Cardiac fibroblast (primary cell): ENCODE results near the gene CUTC.

Source experiments
- DNase-seq, 2 donors: peaks; one replicate each; pipeline versions ENCODE4 v3.0.0 to v3.0.0-alpha.2; 2010; ENCODE audit warnings: low read depth in 2 of 2
- H3K4me3 ChIP-seq, 2 donors: replicated peaks in 1 of 2; 1 replicate in 1 of 2; 2 replicates in 1 of 2; pipeline ENCODE4 v1.5.1; 2011; ENCODE audit warnings: low read depth in 2 of 2, low read length in 2 of 2, mild to moderate bottlenecking in 2 of 2, moderate library complexity in 1 of 2
- TF ChIP-seq, protein P1 (sequence below): IDR thresholded peaks from one replicate; pipeline ENCODE4 v1.5.1; 2011; ENCODE audit warnings: low read depth, mild to moderate bottlenecking, low read length, inconsistent platforms

Gene CUTC

DNA sequence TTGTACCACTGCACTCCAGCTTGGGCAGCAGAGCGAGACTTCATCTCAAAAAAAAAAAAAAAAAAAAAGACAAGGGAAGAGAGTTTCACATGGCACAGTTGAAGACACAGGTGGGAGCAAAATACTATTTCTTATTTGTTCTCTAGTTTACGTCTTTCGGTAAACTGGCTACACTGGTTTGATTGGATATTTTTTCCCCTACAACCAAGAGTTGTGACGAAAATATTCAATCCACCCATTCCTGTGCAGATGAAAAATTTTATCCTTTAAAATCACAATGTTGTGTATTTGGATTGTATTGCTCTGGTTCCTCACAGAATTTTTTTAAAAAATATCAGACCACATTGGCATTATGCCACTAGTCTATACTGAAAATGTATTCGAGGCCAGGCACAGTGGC is 35.9 kb downstream of the CUTC start:
- TF ChIP-seq, protein P1, sequence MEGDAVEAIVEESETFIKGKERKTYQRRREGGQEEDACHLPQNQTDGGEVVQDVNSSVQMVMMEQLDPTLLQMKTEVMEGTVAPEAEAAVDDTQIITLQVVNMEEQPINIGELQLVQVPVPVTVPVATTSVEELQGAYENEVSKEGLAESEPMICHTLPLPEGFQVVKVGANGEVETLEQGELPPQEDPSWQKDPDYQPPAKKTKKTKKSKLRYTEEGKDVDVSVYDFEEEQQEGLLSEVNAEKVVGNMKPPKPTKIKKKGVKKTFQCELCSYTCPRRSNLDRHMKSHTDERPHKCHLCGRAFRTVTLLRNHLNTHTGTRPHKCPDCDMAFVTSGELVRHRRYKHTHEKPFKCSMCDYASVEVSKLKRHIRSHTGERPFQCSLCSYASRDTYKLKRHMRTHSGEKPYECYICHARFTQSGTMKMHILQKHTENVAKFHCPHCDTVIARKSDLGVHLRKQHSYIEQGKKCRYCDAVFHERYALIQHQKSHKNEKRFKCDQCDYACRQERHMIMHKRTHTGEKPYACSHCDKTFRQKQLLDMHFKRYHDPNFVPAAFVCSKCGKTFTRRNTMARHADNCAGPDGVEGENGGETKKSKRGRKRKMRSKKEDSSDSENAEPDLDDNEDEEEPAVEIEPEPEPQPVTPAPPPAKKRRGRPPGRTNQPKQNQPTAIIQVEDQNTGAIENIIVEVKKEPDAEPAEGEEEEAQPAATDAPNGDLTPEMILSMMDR = no peak
- no peak for DNase-seq

DNA sequence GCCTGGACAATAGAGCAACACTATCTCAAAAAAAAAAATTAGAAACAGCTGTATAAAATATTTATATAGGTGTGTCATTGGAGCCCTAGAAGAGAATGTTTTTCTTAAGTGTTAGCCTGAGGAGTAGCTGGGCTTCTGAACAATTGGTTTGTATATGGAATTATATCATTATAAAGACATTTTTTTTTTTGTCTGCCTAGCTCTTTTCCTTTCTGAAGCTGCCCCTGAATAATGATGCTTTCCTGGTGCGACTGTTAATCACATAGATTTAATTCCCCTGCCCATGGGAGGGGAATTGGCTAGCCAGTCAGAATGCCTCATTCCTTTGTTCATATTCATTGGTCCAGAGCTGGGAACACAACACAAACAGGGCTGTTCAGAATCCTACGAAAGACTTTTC is 36.5 kb downstream of the CUTC start:
- H3K4me3 ChIP-seq = no peak overlapping the region
- TF ChIP-seq, protein P1 = no peak
- peak in 1 of 2 donors; percentile 39 for DNase-seq

More for the DNA sequence above, 35.9 kb downstream of the CUTC start:
- H3K4me3 ChIP-seq = no peak overlapping the region

DNA sequence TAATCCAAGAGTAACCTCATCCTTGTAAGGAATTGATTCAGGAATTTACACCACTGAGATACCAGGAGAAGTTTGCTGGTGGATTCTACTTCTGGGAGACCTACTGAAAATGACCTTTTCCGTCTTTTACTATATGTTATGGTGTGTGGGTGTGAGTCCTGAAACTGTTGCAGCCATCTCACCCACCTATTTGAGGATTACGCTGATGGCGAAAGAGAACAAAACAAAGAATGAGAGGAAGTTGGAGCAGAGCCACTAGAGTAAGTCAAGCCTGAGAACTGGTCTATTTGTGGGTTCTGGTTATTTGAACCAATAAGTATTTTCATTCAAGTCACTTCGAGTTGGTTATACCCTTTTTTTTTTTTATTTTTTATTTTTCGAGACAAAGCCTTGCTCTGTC is 37.7 kb downstream of the CUTC start:
- H3K4me3 ChIP-seq = no peak overlapping the region
- DNase-seq = no peak
- TF ChIP-seq, protein P1 = no peak

DNA sequence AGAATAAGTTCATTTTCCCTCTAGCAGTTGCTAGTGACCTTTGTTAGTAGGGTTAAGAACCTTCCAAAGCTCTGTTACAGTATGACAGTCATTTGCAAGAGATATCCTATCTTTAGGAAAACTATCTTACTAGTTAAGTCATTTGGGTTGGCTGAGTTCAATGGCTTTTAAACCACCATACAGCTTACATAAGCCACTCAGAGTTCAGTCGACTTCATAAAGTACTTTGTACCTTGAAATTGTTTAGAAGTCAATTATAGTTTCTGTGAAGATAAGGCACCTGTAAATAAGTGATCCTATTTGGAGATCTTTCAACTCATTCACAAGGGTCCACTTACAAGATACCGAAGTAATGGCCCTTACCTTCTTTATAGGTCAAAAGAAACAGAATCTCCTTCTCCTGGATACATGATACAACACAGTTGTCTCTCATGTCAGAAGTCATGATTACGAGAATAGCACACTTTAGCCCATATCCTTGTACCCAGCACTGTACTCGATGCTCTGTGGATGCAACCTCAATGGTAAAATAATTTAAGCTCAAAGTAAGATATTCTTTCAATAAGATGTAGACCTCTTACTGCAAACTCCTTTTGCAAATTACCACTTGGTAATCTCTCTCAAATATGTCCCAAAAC is 38.5 kb downstream of the CUTC start:
- TF ChIP-seq, protein P1 = no peak
- DNase-seq = no peak
- no peak overlapping the region for H3K4me3 ChIP-seq

DNA sequence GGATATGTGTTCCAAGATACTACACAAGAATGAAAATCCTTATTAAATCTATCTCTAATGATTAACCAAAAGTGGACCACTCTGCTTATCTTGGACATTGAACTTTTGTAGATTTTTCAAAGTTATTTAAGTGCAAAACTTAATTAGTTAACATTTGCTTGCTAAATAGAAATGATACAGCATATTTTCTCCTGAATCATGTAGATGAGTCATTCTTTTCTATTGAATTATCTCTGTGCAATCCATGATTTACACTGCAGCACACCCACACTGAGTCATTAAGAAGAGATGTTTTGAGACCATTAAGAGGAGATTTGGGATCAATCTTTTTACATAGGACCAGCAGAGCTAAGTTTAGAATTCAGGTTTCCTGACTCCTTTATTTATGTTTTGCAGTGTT is 43.8 kb downstream of the CUTC start:
- TF ChIP-seq, protein P1 = no peak
- H3K4me3 ChIP-seq = no peak overlapping the region
- DNase-seq = peak; percentile 75 to 89

DNA sequence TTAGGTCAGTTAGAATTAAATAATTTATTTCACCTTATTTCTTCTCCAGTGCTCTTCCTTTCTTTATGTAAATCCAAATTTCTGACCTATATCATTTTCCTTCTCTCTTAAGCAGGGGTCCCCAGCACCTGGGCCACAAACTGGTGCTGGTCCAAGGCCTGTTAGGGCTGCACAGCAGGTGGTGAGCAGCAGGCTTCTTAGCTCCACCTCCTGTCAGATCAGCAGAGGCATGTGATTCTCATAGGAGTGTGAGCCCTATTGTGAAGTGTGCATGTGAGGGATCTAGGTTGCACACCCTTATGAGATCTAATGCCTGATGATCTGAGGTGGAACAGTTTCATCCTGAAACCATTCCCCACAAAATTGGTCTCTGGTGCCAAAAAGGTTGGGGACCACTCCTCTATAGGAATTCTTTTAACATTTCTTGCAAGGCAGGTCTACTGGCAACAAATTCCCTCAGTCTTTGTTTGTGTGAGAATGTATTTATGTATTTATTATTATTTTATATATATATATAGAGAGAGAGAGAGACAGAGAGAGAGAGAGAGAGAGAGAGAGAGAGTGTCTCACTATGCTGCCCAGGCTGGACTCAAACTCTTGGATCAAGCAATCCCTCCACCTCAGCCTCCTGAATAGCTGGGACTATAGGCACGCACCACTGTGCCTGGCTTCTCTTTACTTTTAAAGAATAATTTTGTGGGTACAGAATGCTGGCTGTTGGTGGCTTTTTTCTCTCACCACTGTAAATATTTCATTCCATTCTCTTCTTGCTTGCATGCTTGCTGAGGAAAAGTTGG is 46.1 kb downstream of the CUTC start:
- DNase-seq = no peak
- no peak overlapping the region for H3K4me3 ChIP-seq
- TF ChIP-seq, protein P1 = no peak
